Loucy (cell line): ENCODE data around the gene HOXA9.

Source experiments
- H2AFZ ChIP-seq: fragments of 200-600 bp; sonication (generic); 2 replicates; pipeline ENCODE4 v1.6.0; 2016; ENCODE audit warnings: antibody characterized with exemption, mild to moderate bottlenecking, low read length, moderate library complexity
- H3F3A ChIP-seq: fragments of 200-600 bp; 2 replicates; pipeline ENCODE4 v1.6.0; 2016; ENCODE audit warnings: antibody characterized with exemption, low read depth, mild to moderate bottlenecking
- H3K27me3 ChIP-seq: fragments of 200-600 bp; sonication (generic); 2 replicates; pipeline ENCODE4 v1.6.1; 2014; ENCODE audit warnings: low read length, mild to moderate bottlenecking; ENCODE audit not compliant: insufficient read depth, poor library complexity, severe bottlenecking
- H3K36me3 ChIP-seq: fragments of 200-600 bp; sonication (generic); 2 replicates; pipeline ENCODE4 v1.6.1; 2016; ENCODE audit warnings: low read length; ENCODE audit not compliant: insufficient read depth
- H3K4me1 ChIP-seq: fragments of 200-600 bp; sonication (generic); 2 replicates; pipeline ENCODE4 v1.5.1; 2014; ENCODE audit warnings: low read length, mild to moderate bottlenecking; ENCODE audit not compliant: insufficient read depth, poor library complexity, severe bottlenecking
- H3K4me2 ChIP-seq: fragments of 200-600 bp; sonication (generic); 2 replicates; pipeline ENCODE4 v1.6.0; 2014; ENCODE audit warnings: antibody characterized with exemption, low read length, low read depth, mild to moderate bottlenecking; ENCODE audit not compliant: poor library complexity, severe bottlenecking
- H3K4me3 ChIP-seq: fragments of 200-600 bp; sonication (generic); 2 replicates; pipeline ENCODE4 v1.5.1; 2014; ENCODE audit warnings: low read length, mild to moderate bottlenecking, mixed read lengths; ENCODE audit not compliant: poor library complexity, severe bottlenecking
- H3K79me2 ChIP-seq: fragments of 200-600 bp; sonication (generic); 2 replicates; pipeline ENCODE4 v1.6.1; 2014; ENCODE audit warnings: low read length; ENCODE audit not compliant: insufficient read depth
- H3K9ac ChIP-seq: fragments of 200-600 bp; sonication (generic); 2 replicates; pipeline ENCODE4 v1.6.0; 2014; ENCODE audit warnings: mild to moderate bottlenecking, low read depth, low read length, moderate library complexity; ENCODE audit not compliant: poor library complexity, severe bottlenecking
- H3K9me2 ChIP-seq: fragments of 200-600 bp; sonication (generic); replicated peaks from 2 replicates; pipeline ENCODE4 v1.6.1; 2016; ENCODE audit warnings: low read depth, low read length, mixed read lengths
- H3K9me3 ChIP-seq: fragments of 200-600 bp; sonication (generic); 2 replicates; pipeline ENCODE4 v1.6.1; 2014; ENCODE audit warnings: mild to moderate bottlenecking, antibody characterized with exemption, low read length, low read depth; ENCODE audit not compliant: insufficient read depth
- H4K20me1 ChIP-seq: fragments of 200-600 bp; sonication (generic); 2 replicates; pipeline ENCODE4 v1.6.0; 2014; ENCODE audit warnings: antibody characterized with exemption, low read length, mild to moderate bottlenecking; ENCODE audit not compliant: insufficient read depth, poor library complexity, severe bottlenecking
- CTCF ChIP-seq: fragments of 200-600 bp; sonication (generic); conservative IDR thresholded peaks from 2 replicates; pipeline ENCODE4 v1.5.1; 2014; ENCODE audit warnings: mild to moderate bottlenecking, antibody characterized with exemption, low read length
- EZH2phosphoT487 ChIP-seq: fragments of 200-600 bp; IDR thresholded peaks from 2 replicates; pipeline ENCODE4 v1.6.1; 2018; ENCODE audit warnings: antibody characterized with exemption, mild to moderate bottlenecking, moderate library complexity, borderline replicate concordance

The HOXA9 gene

GRCh38 chr7:27176524-27176845, 11.1 kb upstream of the HOXA9 start:
- peaks cover 42% of the 10 kb centered on the region for H3K4me1 ChIP-seq
- no peak for TF ChIP-seq EZH2phosphoT487
- no peak for TF ChIP-seq CTCF
- peaks cover 12% of the 10 kb centered on the region for H3K36me3 ChIP-seq
- peaks cover 100% of the 10 kb centered on the region for H3K79me2 ChIP-seq
- peak overlapping the region; percentile 99 for H3K9ac ChIP-seq
- H3K9me2 ChIP-seq: no peaks in the 10 kb centered on the region
- peaks cover 74% of the 10 kb centered on the region for H4K20me1 ChIP-seq
- peaks cover 39% of the 10 kb centered on the region for H3K27me3 ChIP-seq
- H3F3A ChIP-seq: peaks cover 8% of the 10 kb centered on the region; the same call in 1 of the 2 replicates
- no peak overlapping the region for H2AFZ ChIP-seq
- H3K9me3 ChIP-seq: no peaks in the 10 kb centered on the region
- H3K4me2 ChIP-seq: peak overlapping the region; percentile 98
- peak overlapping the region; percentile 94 for H3K4me3 ChIP-seq

- H4K20me1 ChIP-seq: peaks cover 75% of the 10 kb centered on the region
- H3K4me1 ChIP-seq: peaks cover 36% of the 10 kb centered on the region
- 0 out of 2 replicates have a peak, but pooled peaks cover 5% of the 10 kb centered on the region for H3F3A ChIP-seq
- peaks cover 45% of the 10 kb centered on the region for H3K27me3 ChIP-seq
- peaks cover 18% of the 10 kb centered on the region for H3K36me3 ChIP-seq
- peak overlapping the region; percentile 94 for H3K4me3 ChIP-seq
- peak overlapping the region; percentile 98 for H3K4me2 ChIP-seq
- no peak overlapping the region for H2AFZ ChIP-seq
- peaks cover 100% of the 10 kb centered on the region for H3K79me2 ChIP-seq
- TF ChIP-seq EZH2phosphoT487 (no peak), CTCF (no peak)
- H3K9ac ChIP-seq: peak overlapping the region; percentile 99
- no peaks in the 10 kb centered on the region for H3K9me3 ChIP-seq
- H3K9me2 ChIP-seq: no peaks in the 10 kb centered on the region
Measured at GRCh38 chr7:27175626-27176523, 10.5 kb upstream of the HOXA9 start.

GRCh38 chr7:27174874-27175625, 9.7 kb upstream of the HOXA9 start:
- TF ChIP-seq CTCF: no peak
- TF ChIP-seq EZH2phosphoT487: no peak
- Histone ChIP-seq H3K9me3 (no peaks in the 10 kb centered on the region), H3K4me3 (peak overlapping the region; percentile 94), H3F3A (0 out of 2 replicates have a peak, but pooled peaks cover 4% of the 10 kb centered on the region), H3K36me3 (peaks cover 24% of the 10 kb centered on the region), H4K20me1 (peaks cover 76% of the 10 kb centered on the region), H3K4me1 (peaks cover 28% of the 10 kb centered on the region), H3K4me2 (peak overlapping the region; percentile 98), H2AFZ (no peak overlapping the region), H3K9ac (peak overlapping the region; percentile 99), H3K9me2 (no peaks in the 10 kb centered on the region), H3K27me3 (peaks cover 51% of the 10 kb centered on the region), H3K79me2 (peaks cover 100% of the 10 kb centered on the region)
